Measurements from ENCODE around the gene MTHFD2L. TPM values are rescaled to one million over a fixed set of nuclear protein-coding genes. Genes with fewer than 3 reads are reported as not detected.
"Not testable (repeated sequence)": the region's sequence is repeated elsewhere in the genome, so short reads cannot be mapped to it uniquely, and the experiment has no call there.

The MTHFD2L gene
- total RNA-seq, 2 experiments from 2014 or later: 6.4 to 6.9 TPM

- CTCF ChIA-PET: no interaction called here
- H3K36me3 Mint-ChIP-seq (ENCODE audit: low read depth): no peaks in the 10 kb centered on the region
- H3K27me3 Mint-ChIP-seq: peaks cover 5% of the 10 kb centered on the region
- H3K27ac Mint-ChIP-seq: no peak overlapping the region
- no peak for ATAC-seq
- H3K4me1 Mint-ChIP-seq: no peaks in the 10 kb centered on the region
- intact Hi-C loops (cut with DNase I, micrococcal nuclease): no loop called here
- H3K4me3 Mint-ChIP-seq: no peak overlapping the region
- no peak for DNase-seq
- peaks cover 16% of the 10 kb centered on the region for H3K9me3 Mint-ChIP-seq (ENCODE audit: low read depth)
- POLR2A ChIA-PET: no interaction called here
These were observed 181.6 kb downstream of the MTHFD2L start for GRCh38 chr4:74339501-74339900.

GRCh38 chr4:74340421-74340820 lies 182.5 kb downstream of the MTHFD2L start:
- H3K4me3 Mint-ChIP-seq, H3K27me3 Mint-ChIP-seq, POLR2A ChIA-PET: not testable (repeated sequence)

GRCh38 chr4:74344031-74344430 lies 186.1 kb downstream of the MTHFD2L start:
- Mint-ChIP-seq H3K9me3 (ENCODE audit: low read depth) (peaks cover 22% of the 10 kb centered on the region), H3K4me3 (no peak overlapping the region), H3K27ac (no peak overlapping the region), H3K4me1 (no peaks in the 10 kb centered on the region), H3K27me3 (peaks cover 12% of the 10 kb centered on the region), H3K36me3 (ENCODE audit: low read depth) (no peaks in the 10 kb centered on the region)
- intact Hi-C loops (cut with DNase I, micrococcal nuclease): no loop called here
- no peak for DNase-seq
- POLR2A ChIA-PET: no interaction called here
- no peak for ATAC-seq
- CTCF ChIA-PET: no interaction called here

More at GRCh38 chr4:74340421-74340820, 182.5 kb downstream of the MTHFD2L start:
- ATAC-seq; DNase-seq; H3K36me3 Mint-ChIP-seq (ENCODE audit: low read depth); intact Hi-C loops (cut with DNase I, micrococcal nuclease); CTCF ChIA-PET; H3K4me1 Mint-ChIP-seq; H3K27ac Mint-ChIP-seq: not testable (repeated sequence)
- H3K9me3 Mint-ChIP-seq (ENCODE audit: low read depth): peaks cover 22% of the 10 kb centered on the region

Other genes with a start within 250 kb of the MTHFD2L start
- gene PF4, start 176.1 kb upstream of the MTHFD2L start, total RNA-seq: not detected
- not detected for gene PPBP, start 169.9 kb upstream of the MTHFD2L start, total RNA-seq
- gene CXCL5, start 159.4 kb upstream of the MTHFD2L start, total RNA-seq: not detected
- gene CXCL3, start 119.4 kb upstream of the MTHFD2L start, total RNA-seq: not detected
- not detected for gene CXCL2, start 58.9 kb upstream of the MTHFD2L start, total RNA-seq
- under 1 TPM in 1 of 2 experiments, not detected in 1; 0.14 TPM for gene EPGN, start 150.4 kb downstream of the MTHFD2L start, total RNA-seq
- not detected for gene EREG, start 207.0 kb downstream of the MTHFD2L start, total RNA-seq

Measured in activated CD4-positive, alpha-beta T cell treated with anti-CD3 and anti-CD28 coated beads for 36 hours (primary cell).